SU-DHL-6 (cell line): ENCODE results near the gene TUBB3.

Experiments used
- H2AFZ ChIP-seq: fragments of 200-600 bp; sonication (generic); 2 replicates; pipeline ENCODE4 v1.6.1; 2014; ENCODE audit warnings: low read depth, mild to moderate bottlenecking, moderate library complexity, mixed read lengths, antibody characterized with exemption, low read length; ENCODE audit not compliant: severe bottlenecking
- H3F3A ChIP-seq: fragments of 200-600 bp; shearing (Covaris generic); 2 replicates; pipeline ENCODE4 v1.6.0; 2016; ENCODE audit warnings: antibody characterized with exemption, mild to moderate bottlenecking; ENCODE audit not compliant: insufficient read depth
- H3K27ac ChIP-seq: fragments of 200-600 bp; sonication (generic); 2 replicates; pipeline ENCODE4 v1.5.1; 2016; ENCODE audit warnings: low read depth, mild to moderate bottlenecking, low read length, moderate library complexity, mixed read lengths
- H3K27me3 ChIP-seq: fragments of 200-600 bp; sonication (generic), shearing (Covaris generic); 2 replicates; pipeline ENCODE4 v1.6.0; 2014; ENCODE audit warnings: mild to moderate bottlenecking, low read length
- H3K36me3 ChIP-seq: fragments of 200-600 bp; sonication (generic); 2 replicates; pipeline ENCODE4 v1.6.1; 2014; ENCODE audit warnings: mild to moderate bottlenecking, low read length, mixed read lengths
- H3K4me2 ChIP-seq: fragments of 300-600, 200-600 bp; shearing (Covaris generic), sonication (generic); 2 replicates; pipeline ENCODE4 v1.6.0; 2014; ENCODE audit warnings: low read length, low read depth, mild to moderate bottlenecking; ENCODE audit not compliant: poor library complexity, severe bottlenecking
- H3K4me3 ChIP-seq: fragments of 200-600 bp; sonication (generic); 2 replicates; pipeline ENCODE4 v1.5.1; 2014; ENCODE audit warnings: antibody characterized with exemption, low read length, mild to moderate bottlenecking, mixed read lengths; ENCODE audit not compliant: insufficient read depth, poor library complexity, severe bottlenecking
- H3K79me2 ChIP-seq: fragments of 200-600 bp; sonication (generic); 2 replicates; pipeline ENCODE4 v1.6.1; 2014; ENCODE audit warnings: mild to moderate bottlenecking, low read length, moderate library complexity; ENCODE audit not compliant: insufficient read depth
- H3K9ac ChIP-seq: fragments of 200-600 bp; sonication (generic); 2 replicates; pipeline ENCODE4 v1.7.0; 2014; ENCODE audit warnings: mild to moderate bottlenecking, low read length
- H3K9me2 ChIP-seq: fragments of 200-600 bp; sonication (generic); replicated peaks from 2 replicates; pipeline ENCODE4 v1.6.1; 2014; ENCODE audit warnings: low read length; ENCODE audit not compliant: insufficient read depth
- H3K9me3 ChIP-seq: fragments of 200-600 bp; sonication (generic); 2 replicates; pipeline ENCODE4 v1.6.1; 2014; ENCODE audit warnings: low read length, mixed read lengths; ENCODE audit not compliant: insufficient read depth
- H4K20me1 ChIP-seq: fragments of 200-600 bp; sonication (generic); 2 replicates; pipeline ENCODE4 v1.6.1; 2014; ENCODE audit warnings: low read depth, mild to moderate bottlenecking, antibody characterized with exemption, low read length, moderate library complexity, mixed read lengths
- EZH2phosphoT487 ChIP-seq: fragments of 200-600 bp; sonication (generic), shearing (Covaris generic); conservative IDR thresholded peaks from 2 replicates; pipeline ENCODE4 v1.6.1; 2018; ENCODE audit warnings: mild to moderate bottlenecking, antibody characterized with exemption, low read length, moderate library complexity, mixed read lengths
- TF ChIP-seq, protein P1 (sequence below): fragments of 200-600 bp; sonication (generic); IDR thresholded peaks from one replicate; pipeline ENCODE4 v1.5.1; 2017; ENCODE audit warnings: antibody characterized with exemption, mild to moderate bottlenecking, low read length, moderate library complexity; ENCODE audit not compliant: insufficient read depth, poor library complexity, severe bottlenecking

TUBB3 gene

DNA sequence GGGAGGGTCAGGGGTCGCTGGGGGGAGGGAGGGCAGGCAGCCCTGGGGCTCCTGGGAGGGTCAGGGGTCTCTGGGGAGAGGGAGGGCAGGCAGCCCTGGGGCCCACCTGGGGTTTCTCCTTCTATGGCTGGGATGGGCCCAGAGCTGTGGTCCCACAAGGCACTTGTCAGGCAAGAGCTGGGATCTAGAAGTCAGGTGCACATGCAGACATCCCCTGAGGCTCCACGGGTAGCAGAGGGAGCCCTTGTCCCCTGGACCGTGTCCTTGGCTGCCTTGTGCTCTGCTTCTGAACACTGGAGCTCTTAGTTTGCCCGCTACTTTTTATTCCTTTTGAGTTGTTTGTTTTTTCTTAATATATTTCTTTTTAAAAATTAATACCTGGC, 1.8 kb downstream of the TUBB3 start:
- H4K20me1 ChIP-seq: no peaks in the 10 kb centered on the region
- H3K9ac ChIP-seq: no peak overlapping the region
- 0 out of 2 replicates have a peak, but pooled peaks cover 7% of the 10 kb centered on the region for H3F3A ChIP-seq
- no peak overlapping the region for H2AFZ ChIP-seq
- no peaks in the 10 kb centered on the region for H3K79me2 ChIP-seq
- no peaks in the 10 kb centered on the region for H3K9me3 ChIP-seq
- TF ChIP-seq EZH2phosphoT487: no peak
- TF ChIP-seq, protein P1, sequence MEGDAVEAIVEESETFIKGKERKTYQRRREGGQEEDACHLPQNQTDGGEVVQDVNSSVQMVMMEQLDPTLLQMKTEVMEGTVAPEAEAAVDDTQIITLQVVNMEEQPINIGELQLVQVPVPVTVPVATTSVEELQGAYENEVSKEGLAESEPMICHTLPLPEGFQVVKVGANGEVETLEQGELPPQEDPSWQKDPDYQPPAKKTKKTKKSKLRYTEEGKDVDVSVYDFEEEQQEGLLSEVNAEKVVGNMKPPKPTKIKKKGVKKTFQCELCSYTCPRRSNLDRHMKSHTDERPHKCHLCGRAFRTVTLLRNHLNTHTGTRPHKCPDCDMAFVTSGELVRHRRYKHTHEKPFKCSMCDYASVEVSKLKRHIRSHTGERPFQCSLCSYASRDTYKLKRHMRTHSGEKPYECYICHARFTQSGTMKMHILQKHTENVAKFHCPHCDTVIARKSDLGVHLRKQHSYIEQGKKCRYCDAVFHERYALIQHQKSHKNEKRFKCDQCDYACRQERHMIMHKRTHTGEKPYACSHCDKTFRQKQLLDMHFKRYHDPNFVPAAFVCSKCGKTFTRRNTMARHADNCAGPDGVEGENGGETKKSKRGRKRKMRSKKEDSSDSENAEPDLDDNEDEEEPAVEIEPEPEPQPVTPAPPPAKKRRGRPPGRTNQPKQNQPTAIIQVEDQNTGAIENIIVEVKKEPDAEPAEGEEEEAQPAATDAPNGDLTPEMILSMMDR: no peak
- H3K9me2 ChIP-seq: no peaks in the 10 kb centered on the region
- H3K4me2 ChIP-seq: peak overlapping the region; percentile 64
- no peaks in the 10 kb centered on the region for H3K27me3 ChIP-seq
- peak overlapping the region; percentile 46; the same call in 1 of the 2 replicates for H3K27ac ChIP-seq
- peak overlapping the region; percentile 50 for H3K4me3 ChIP-seq
- H3K36me3 ChIP-seq: no peaks in the 10 kb centered on the region

DNA sequence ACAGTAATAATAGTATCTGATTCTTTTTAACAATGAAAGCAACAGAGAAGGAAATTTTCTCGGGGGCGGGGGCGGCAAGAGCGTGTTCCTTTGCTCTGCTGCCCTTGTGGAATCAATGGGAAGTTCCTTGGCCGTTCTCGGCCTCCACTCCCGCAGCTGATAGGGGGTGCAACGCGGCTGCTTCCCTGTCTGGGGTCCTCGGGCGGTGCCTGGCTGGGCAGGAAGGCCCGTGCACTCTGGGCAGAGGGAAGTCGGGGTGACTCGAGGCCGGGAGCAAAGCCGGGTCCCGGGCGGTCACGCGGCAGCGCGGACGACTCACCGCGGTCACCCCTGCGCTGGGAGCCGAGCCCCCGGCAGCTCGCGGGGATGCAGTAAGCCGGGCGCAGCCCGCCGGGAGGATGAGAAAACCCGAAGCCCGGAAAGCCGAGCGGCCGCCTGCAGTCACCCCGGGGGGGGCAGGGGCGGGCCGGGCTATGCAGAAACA, 2.5 kb downstream of the TUBB3 start:
- Histone ChIP-seq H3K36me3 (no peaks in the 10 kb centered on the region), H3K27me3 (no peaks in the 10 kb centered on the region), H3K27ac (peak overlapping the region; percentile 46; the same call in 1 of the 2 replicates), H3K4me2 (peak overlapping the region; percentile 64), H3K79me2 (no peaks in the 10 kb centered on the region), H3K9ac (peak overlapping the region; percentile 31), H2AFZ (no peak overlapping the region), H3F3A (0 out of 2 replicates have a peak, but pooled peaks cover 7% of the 10 kb centered on the region), H3K9me2 (no peaks in the 10 kb centered on the region), H3K4me3 (peak overlapping the region; percentile 50), H4K20me1 (no peaks in the 10 kb centered on the region), H3K9me3 (no peaks in the 10 kb centered on the region)
- TF ChIP-seq, protein P1: no peak
- 0 out of 2 replicates have a peak, but pooled peaks have one; percentile 27 for TF ChIP-seq EZH2phosphoT487

DNA sequence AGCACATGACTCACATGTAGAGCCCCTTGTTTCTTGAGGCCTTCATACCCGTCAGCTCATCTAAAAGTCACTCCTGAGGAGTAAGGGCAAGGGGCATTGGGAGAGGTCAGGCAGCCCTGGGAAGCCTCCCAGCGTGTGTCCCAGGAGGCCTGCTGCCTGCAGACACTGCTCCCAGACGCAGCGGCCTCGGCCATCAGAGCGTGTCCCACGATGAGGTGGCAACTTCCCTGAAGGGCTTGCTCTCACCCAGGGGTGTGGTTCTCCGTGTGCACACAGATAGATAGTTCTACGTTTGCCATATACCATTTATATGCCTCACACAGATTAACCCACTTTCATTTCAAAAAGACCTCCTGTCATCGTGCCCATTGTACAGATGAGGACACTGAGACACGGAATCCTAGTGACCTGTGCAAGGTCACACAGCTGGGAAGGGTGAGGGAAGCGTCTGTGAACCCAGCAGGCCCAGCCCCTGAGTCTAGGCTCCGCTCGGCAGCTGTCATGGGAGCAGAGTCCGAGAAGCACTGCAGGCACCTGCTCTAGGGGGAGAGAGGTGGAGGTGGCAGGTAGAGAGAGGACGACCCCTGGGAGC, 8.3 kb downstream of the TUBB3 start:
- H3K9ac ChIP-seq: no peak overlapping the region
- no peak overlapping the region for H3K27ac ChIP-seq
- H3K4me2 ChIP-seq: no peak overlapping the region
- H3F3A ChIP-seq: no peaks in the 10 kb centered on the region
- no peak for TF ChIP-seq EZH2phosphoT487
- TF ChIP-seq, protein P1: no peak
- H3K9me3 ChIP-seq: no peaks in the 10 kb centered on the region
- H3K27me3 ChIP-seq: no peaks in the 10 kb centered on the region
- H3K9me2 ChIP-seq: no peaks in the 10 kb centered on the region
- H3K4me3 ChIP-seq: no peak overlapping the region
- no peak overlapping the region for H2AFZ ChIP-seq
- no peaks in the 10 kb centered on the region for H3K79me2 ChIP-seq
- H3K36me3 ChIP-seq: no peaks in the 10 kb centered on the region
- H4K20me1 ChIP-seq: no peaks in the 10 kb centered on the region
